GM12878 (cell line): ENCODE measurements around the gene GATA2.

Experiments used
- EZH2 ChIP-seq: IDR thresholded peaks from 2 replicates; pipeline ENCODE4 v1.6.1; 2012; ENCODE audit warnings: low read depth, mild to moderate bottlenecking, control low read depth, inconsistent platforms, low read length, borderline replicate concordance; ENCODE audit not compliant: control insufficient read depth
- NRF1 ChIP-seq: conservative IDR thresholded peaks from 2 replicates; pipeline ENCODE4 v1.6.1; 2011; ENCODE audit warnings: mild to moderate bottlenecking, low read depth, low read length, improper control_type of control experiment
- PML ChIP-seq: IDR thresholded peaks from 2 replicates; pipeline ENCODE4 v1.6.1; 2012; ENCODE audit warnings: low read length, inconsistent platforms
- ZNF207 ChIP-seq: fragments of 450-650 bp; IDR thresholded peaks from 2 replicates; pipeline ENCODE4 v1.6.1; 2014; ENCODE audit warnings: antibody characterized with exemption, mild to moderate bottlenecking, borderline replicate concordance
- TF ChIP-seq, protein P1 (sequence below): fragments of 450-650 bp; IDR thresholded peaks from 2 replicates; pipeline ENCODE4 v1.6.1; 2017; ENCODE audit warnings: antibody characterized with exemption, mild to moderate bottlenecking, moderate library complexity
- TF ChIP-seq, protein P2 (sequence below), 3 experiments: IDR thresholded peaks in 2 of 3; conservative IDR thresholded peaks in 1 of 3; 2 replicates each; pipeline ENCODE4 v1.5.1; 2011; ENCODE audit warnings: low read depth in 3 of 3, low read length in 3 of 3, mild to moderate bottlenecking in 3 of 3, control low read depth in 2 of 3, moderate library complexity in 2 of 3, inconsistent platforms in 1 of 3, mixed read lengths in 1 of 3; ENCODE audit not compliant: control insufficient read depth in 2 of 3, insufficient read depth in 1 of 3; ENCODE audit errors: extremely low read depth in 1 of 3
- TF ChIP-seq, protein P3 (sequence below): fragments of 450-650 bp; formaldehyde crosslinking; IDR thresholded peaks from 2 replicates; pipeline ENCODE4 v1.4.0; 2022; ENCODE audit warnings: mild to moderate bottlenecking, moderate library complexity

DNA sequence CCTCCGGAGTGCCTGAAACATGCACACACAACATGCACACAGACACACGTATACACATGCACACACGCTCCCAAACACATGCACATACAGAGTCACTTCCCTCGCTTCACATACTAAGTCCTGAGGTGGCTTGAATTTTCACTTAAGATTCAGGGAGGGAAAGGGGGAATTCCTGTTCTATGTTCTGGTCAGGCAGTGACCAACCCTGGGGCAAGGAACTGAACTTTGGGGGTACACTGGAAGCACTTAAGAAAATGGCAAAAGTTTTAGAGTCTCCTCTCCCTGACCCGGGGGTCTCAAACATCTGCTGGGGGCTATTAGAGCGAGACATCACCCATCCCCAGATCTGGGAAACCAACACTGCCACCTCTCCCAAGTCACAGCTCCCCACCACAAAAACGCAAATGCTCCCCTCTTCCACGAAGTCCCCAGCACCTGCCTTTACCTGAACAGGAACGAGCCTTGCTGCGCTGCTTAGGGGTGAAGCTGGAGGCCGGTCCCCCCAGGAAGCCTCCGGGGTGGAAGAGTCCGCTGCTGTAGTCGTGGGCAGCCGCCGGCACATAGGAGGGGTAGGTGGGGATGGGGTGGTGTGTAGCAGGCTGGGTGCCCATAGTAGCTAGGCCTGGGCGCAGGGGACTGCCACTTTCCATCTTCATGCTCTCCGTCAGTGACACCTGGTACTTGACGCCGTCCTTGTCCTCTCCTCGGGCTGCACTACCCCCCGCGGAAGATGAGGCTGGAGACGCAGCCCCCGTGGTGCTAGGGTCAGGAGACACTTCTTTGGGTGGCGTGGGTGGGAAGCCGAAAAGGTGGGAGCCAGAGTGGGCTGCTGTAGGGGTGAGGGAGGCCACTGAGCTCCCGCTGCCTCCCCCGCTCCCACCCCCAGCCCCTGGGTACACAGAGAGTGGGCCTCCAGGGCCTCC lies 7.5 kb downstream of the GATA2 start:
- TF ChIP-seq NRF1: no peak
- TF ChIP-seq, protein P1, sequence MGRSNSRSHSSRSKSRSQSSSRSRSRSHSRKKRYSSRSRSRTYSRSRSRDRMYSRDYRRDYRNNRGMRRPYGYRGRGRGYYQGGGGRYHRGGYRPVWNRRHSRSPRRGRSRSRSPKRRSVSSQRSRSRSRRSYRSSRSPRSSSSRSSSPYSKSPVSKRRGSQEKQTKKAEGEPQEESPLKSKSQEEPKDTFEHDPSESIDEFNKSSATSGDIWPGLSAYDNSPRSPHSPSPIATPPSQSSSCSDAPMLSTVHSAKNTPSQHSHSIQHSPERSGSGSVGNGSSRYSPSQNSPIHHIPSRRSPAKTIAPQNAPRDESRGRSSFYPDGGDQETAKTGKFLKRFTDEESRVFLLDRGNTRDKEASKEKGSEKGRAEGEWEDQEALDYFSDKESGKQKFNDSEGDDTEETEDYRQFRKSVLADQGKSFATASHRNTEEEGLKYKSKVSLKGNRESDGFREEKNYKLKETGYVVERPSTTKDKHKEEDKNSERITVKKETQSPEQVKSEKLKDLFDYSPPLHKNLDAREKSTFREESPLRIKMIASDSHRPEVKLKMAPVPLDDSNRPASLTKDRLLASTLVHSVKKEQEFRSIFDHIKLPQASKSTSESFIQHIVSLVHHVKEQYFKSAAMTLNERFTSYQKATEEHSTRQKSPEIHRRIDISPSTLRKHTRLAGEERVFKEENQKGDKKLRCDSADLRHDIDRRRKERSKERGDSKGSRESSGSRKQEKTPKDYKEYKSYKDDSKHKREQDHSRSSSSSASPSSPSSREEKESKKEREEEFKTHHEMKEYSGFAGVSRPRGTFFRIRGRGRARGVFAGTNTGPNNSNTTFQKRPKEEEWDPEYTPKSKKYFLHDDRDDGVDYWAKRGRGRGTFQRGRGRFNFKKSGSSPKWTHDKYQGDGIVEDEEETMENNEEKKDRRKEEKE: no peak
- TF ChIP-seq EZH2: no peak
- TF ChIP-seq, protein P2, sequence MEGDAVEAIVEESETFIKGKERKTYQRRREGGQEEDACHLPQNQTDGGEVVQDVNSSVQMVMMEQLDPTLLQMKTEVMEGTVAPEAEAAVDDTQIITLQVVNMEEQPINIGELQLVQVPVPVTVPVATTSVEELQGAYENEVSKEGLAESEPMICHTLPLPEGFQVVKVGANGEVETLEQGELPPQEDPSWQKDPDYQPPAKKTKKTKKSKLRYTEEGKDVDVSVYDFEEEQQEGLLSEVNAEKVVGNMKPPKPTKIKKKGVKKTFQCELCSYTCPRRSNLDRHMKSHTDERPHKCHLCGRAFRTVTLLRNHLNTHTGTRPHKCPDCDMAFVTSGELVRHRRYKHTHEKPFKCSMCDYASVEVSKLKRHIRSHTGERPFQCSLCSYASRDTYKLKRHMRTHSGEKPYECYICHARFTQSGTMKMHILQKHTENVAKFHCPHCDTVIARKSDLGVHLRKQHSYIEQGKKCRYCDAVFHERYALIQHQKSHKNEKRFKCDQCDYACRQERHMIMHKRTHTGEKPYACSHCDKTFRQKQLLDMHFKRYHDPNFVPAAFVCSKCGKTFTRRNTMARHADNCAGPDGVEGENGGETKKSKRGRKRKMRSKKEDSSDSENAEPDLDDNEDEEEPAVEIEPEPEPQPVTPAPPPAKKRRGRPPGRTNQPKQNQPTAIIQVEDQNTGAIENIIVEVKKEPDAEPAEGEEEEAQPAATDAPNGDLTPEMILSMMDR (IDR thresholded peaks at IDR 0.05 in 2 of 3, conservative IDR thresholded peaks at IDR 0.05 in 1 of 3; ENCODE audit: control insufficient read depth in 2 of 3, extremely low read depth in 1 of 3, insufficient read depth in 1 of 3, low read depth in 3 of 3, low read length in 3 of 3): no peak
- TF ChIP-seq PML: no peak
- TF ChIP-seq, protein P3, sequence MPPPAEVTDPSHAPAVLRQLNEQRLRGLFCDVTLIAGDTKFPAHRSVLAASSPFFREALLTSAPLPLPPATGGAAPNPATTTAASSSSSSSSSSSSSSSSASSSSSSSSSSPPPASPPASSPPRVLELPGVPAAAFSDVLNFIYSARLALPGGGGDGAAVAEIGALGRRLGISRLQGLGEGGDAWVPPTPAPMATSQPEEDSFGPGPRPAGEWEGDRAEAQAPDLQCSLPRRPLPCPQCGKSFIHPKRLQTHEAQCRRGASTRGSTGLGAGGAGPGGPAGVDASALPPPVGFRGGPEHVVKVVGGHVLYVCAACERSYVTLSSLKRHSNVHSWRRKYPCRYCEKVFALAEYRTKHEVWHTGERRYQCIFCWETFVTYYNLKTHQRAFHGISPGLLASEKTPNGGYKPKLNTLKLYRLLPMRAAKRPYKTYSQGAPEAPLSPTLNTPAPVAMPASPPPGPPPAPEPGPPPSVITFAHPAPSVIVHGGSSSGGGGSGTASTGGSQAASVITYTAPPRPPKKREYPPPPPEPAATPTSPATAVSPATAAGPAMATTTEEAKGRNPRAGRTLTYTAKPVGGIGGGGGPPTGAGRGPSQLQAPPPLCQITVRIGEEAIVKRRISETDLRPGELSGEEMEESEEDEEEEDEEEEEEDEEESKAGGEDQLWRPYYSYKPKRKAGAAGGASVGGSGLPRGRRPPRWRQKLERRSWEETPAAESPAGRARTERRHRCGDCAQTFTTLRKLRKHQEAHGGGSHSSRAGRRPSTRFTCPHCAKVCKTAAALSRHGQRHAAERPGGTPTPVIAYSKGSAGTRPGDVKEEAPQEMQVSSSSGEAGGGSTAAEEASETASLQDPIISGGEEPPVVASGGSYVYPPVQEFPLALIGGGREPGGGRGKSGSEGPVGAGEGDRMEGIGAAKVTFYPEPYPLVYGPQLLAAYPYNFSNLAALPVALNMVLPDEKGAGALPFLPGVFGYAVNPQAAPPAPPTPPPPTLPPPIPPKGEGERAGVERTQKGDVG: no peak
- no peak for TF ChIP-seq ZNF207
